ENCODE data around the gene CCBE1.

CCBE1 gene

DNA sequence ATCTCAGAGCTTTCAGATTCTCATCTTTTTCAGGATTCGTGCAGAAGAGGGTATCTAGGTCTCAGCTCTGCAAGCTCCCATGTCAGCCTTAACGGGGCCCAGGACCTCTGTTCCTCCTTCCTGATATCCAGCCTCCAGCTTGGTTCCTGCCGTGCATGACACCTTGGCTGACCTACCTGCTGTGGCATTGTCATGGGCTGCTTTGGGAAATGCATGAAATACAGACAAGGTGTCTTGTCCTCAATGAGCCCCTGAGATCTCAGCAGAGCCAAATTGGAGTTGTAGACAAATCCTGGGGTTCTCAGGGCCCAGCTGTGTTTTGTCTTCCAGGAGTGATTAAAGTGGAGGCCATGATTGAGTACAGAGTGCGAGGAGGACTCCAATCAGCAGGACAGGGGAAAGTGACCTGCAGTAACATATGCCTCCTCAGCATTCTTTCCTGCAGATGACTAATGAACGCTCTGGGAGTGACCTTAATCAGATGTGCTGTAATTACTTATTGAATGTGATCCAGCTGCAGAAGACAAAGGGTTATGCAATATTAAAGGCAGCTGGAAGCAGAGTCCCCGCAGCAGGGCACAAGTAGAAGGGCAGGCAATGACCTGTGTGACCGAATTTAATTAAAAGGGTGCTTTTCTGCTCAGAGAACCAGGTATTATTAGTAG is 141.1 kb downstream of the CCBE1 start:
- no peak overlapping the region for H3K4me3 ChIP-seq (replicated peaks; ENCODE audit: low read depth, low read length)
- no peak for DNase-seq (ENCODE audit: extremely low read depth, low read depth)
- TF ChIP-seq CTCF (IDR thresholded peaks at IDR 0.05; ENCODE audit: low read depth, low read length, missing control alignments), result no peak

GRCh38 chr18:59554796-59555335 is 142.4 kb downstream of the CCBE1 start:
- no peak for DNase-seq (ENCODE audit: extremely low read depth, low read depth)
- TF ChIP-seq CTCF (IDR thresholded peaks at IDR 0.05; ENCODE audit: low read depth, low read length, missing control alignments), result no peak

GRCh38 chr18:59553273-59553870 is 143.9 kb downstream of the CCBE1 start:
- no peak overlapping the region for H3K4me3 ChIP-seq (replicated peaks; ENCODE audit: low read depth, low read length)
- no peak for DNase-seq (ENCODE audit: extremely low read depth, low read depth)
- no peak for TF ChIP-seq CTCF (IDR thresholded peaks at IDR 0.05; ENCODE audit: low read depth, low read length, missing control alignments)

More at GRCh38 chr18:59554796-59555335, 142.4 kb downstream of the CCBE1 start:
- no peak overlapping the region for H3K4me3 ChIP-seq (replicated peaks; ENCODE audit: low read depth, low read length)

DNA sequence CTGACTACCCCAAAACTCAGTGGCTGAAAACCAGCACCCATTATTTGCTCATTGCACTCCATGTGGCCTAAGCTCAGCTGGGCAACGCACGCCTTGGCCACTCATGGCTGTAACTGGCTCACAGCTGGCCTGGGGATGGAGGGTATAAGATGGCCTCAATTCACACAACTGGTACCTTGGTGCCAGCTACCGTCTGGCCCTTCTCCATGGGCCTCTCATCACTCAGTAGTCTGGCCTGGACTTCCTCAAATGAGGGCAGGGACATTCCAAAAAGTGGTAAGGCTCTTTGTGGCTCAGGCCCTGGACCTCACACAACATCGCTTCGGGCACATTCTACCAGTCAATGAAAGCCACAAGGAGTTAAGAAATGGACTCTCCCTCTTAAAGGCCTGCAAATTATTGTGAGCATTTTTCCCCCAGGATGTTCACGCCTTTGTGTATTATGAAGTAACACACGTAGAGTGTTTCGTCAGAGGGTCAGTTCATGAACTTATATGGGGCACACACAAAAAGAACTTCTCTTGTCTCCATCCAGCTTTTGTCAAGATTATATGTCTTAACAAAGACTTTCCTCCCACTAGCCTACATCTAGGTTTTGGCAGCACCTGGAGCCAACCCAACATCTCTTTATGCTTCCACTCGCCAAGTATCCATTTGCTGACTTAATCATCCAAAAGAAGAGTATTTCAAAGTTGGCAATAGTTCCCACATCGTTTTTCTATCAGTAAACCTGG is 145.2 kb downstream of the CCBE1 start:
- no peak for DNase-seq (ENCODE audit: extremely low read depth, low read depth)
- no peak for TF ChIP-seq CTCF (IDR thresholded peaks at IDR 0.05; ENCODE audit: low read depth, low read length, missing control alignments)
- H3K4me3 ChIP-seq (replicated peaks; ENCODE audit: low read depth, low read length), result no peak overlapping the region

- no peak for DNase-seq (ENCODE audit: extremely low read depth, low read depth)
- TF ChIP-seq CTCF (IDR thresholded peaks at IDR 0.05; ENCODE audit: low read depth, low read length, missing control alignments), result no peak
- H3K4me3 ChIP-seq (replicated peaks; ENCODE audit: low read depth, low read length), result no peak overlapping the region
Observed at GRCh38 chr18:59550174-59550516, 147.1 kb downstream of the CCBE1 start.

- TF ChIP-seq CTCF (IDR thresholded peaks at IDR 0.05; ENCODE audit: low read depth, low read length, missing control alignments), result no peak
- no peak overlapping the region for H3K4me3 ChIP-seq (replicated peaks; ENCODE audit: low read depth, low read length)
- no peak for DNase-seq (ENCODE audit: extremely low read depth, low read depth)
Observed at GRCh38 chr18:59549503-59550173, 147.6 kb downstream of the CCBE1 start.

Measured in HFF-Myc (cell line).